Smooth muscle cell (in vitro differentiated cells): ENCODE results near the gene CCPG1. TPM values are rescaled to one million over a fixed set of nuclear protein-coding genes. Genes with fewer than 3 reads are reported as not detected.

ENCODE experiments used
- DNase-seq: peaks from one replicate; lab custom pipeline; 2025; ENCODE audit not compliant: unreplicated experiment; lab: John Stamatoyannopoulos, UW
- H2AFZ ChIP-seq: fragments of 200-600 bp; sonication (generic); 2 replicates; pipeline ENCODE4 v1.6.0; 2016; ENCODE audit warnings: antibody characterized with exemption, low read depth, mild to moderate bottlenecking
- H3F3A ChIP-seq: fragments of 200-600 bp; sonication (generic); 2 replicates; pipeline ENCODE4 v1.6.0; 2017; ENCODE audit warnings: antibody characterized with exemption, low read depth
- H3K27ac ChIP-seq: fragments of 200-600 bp; sonication (generic); 2 replicates; pipeline ENCODE4 v1.5.1; 2016; ENCODE audit warnings: low read depth, mild to moderate bottlenecking
- H3K27me3 ChIP-seq: fragments of 200-600 bp; sonication (generic); 2 replicates; pipeline ENCODE4 v1.6.1; 2016; ENCODE audit warnings: low read depth, mild to moderate bottlenecking
- H3K36me3 ChIP-seq: fragments of 200-600 bp; sonication (generic); 2 replicates; pipeline ENCODE4 v1.5.1; 2016; ENCODE audit warnings: low read depth
- H3K4me1 ChIP-seq: fragments of 200-600 bp; sonication (generic); 2 replicates; pipeline ENCODE4 v1.5.1; 2016; ENCODE audit warnings: low read depth
- H3K4me2 ChIP-seq: fragments of 200-600 bp; sonication (generic); 2 replicates; pipeline ENCODE4 v1.6.0; 2016; ENCODE audit warnings: mild to moderate bottlenecking
- H3K4me3 ChIP-seq: fragments of 200-600 bp; sonication (generic); 2 replicates; pipeline ENCODE4 v1.5.1; 2016; ENCODE audit warnings: mild to moderate bottlenecking
- H3K79me2 ChIP-seq: fragments of 200-600 bp; sonication (generic); 2 replicates; pipeline ENCODE4 v1.6.0; 2016; ENCODE audit warnings: low read depth, mild to moderate bottlenecking
- H3K9ac ChIP-seq: fragments of 200-600 bp; sonication (generic); 2 replicates; pipeline ENCODE4 v1.6.0; 2016; ENCODE audit warnings: low read depth
- H3K9me3 ChIP-seq: fragments of 200-600 bp; sonication (generic); replicated peaks from 2 replicates; pipeline ENCODE4 v1.5.1; 2016; ENCODE audit warnings: low read depth
- H4K20me1 ChIP-seq: fragments of 200-600 bp; sonication (generic); 2 replicates; pipeline ENCODE4 v1.6.0; 2016; ENCODE audit warnings: low read depth
- CTCF ChIP-seq: fragments of 200-600 bp; sonication (generic); IDR thresholded peaks from 2 replicates; pipeline ENCODE4 v1.5.1; 2017; ENCODE audit warnings: borderline replicate concordance, mild to moderate bottlenecking, antibody characterized with exemption; ENCODE audit not compliant: insufficient read depth, poor library complexity, severe bottlenecking
- WGBS: methylation state at CpG from one replicate; pipeline ENCODE4 v1.1.7; 2016; ENCODE audit warnings: low lambda C conversion rate; 5-methylcytosine and 5-hydroxymethylcytosine counted together
- polyA plus RNA-seq: library from polyadenylated mRNA; unstranded; fragments of >200 nt; fragmentation: Nextera tagmentation; extraction: Ambion mirVana; gene quantifications from 2 replicates; pipeline ENCODE4 v1.2.1, GENCODE V29; 2016
- total RNA-seq: library from RNA; depleted of rRNA; stranded (reverse); fragments of >200 nt; gene quantifications from 2 replicates; pipeline ENCODE4 v1.2.3, GENCODE V29; 2014

The CCPG1 gene
- total and polyA plus RNA-seq, 2 experiments from 2014 or later, result 24.9 to 39.1 TPM

GRCh38 chr15:55358471-55358870, 49.7 kb downstream of the CCPG1 start:
- Histone ChIP-seq H3K4me3 (no peak overlapping the region), H3K9me3 (no peaks in the 10 kb centered on the region), H3K4me2 (no peak overlapping the region), H3K27ac (no peak overlapping the region), H2AFZ (no peak overlapping the region), H3K27me3 (no peaks in the 10 kb centered on the region), H3K36me3 (peaks cover 7% of the 10 kb centered on the region), H3K9ac (no peak overlapping the region), H3K79me2 (no peaks in the 10 kb centered on the region), H3F3A (no peaks in the 10 kb centered on the region), H3K4me1 (no peaks in the 10 kb centered on the region), H4K20me1 (no peaks in the 10 kb centered on the region)
- TF ChIP-seq CTCF, result no peak
- no peak for DNase-seq

- no peak for TF ChIP-seq CTCF
- Histone ChIP-seq H3K9ac (no peak overlapping the region), H3K4me2 (no peak overlapping the region), H3F3A (no peaks in the 10 kb centered on the region), H3K36me3 (peaks cover 7% of the 10 kb centered on the region), H3K27me3 (no peaks in the 10 kb centered on the region), H3K4me1 (no peaks in the 10 kb centered on the region), H2AFZ (no peak overlapping the region), H3K79me2 (no peaks in the 10 kb centered on the region), H4K20me1 (no peaks in the 10 kb centered on the region), H3K4me3 (no peak overlapping the region), H3K9me3 (no peaks in the 10 kb centered on the region), H3K27ac (no peak overlapping the region)
- no peak for DNase-seq
- 100% methylated on average over 2 of the region's 2 CpGs for WGBS
These were observed 50.4 kb downstream of the CCPG1 start for GRCh38 chr15:55357774-55358173.

- H3K27me3 ChIP-seq, result no peaks in the 10 kb centered on the region
- no peak for TF ChIP-seq CTCF
- H3K9ac ChIP-seq, result no peak overlapping the region
- no peaks in the 10 kb centered on the region for H3F3A ChIP-seq
- H3K36me3 ChIP-seq, result peaks cover 7% of the 10 kb centered on the region
- no peaks in the 10 kb centered on the region for H3K79me2 ChIP-seq
- H3K4me3 ChIP-seq, result no peak overlapping the region
- H3K4me1 ChIP-seq, result no peaks in the 10 kb centered on the region
- 98% methylated on average over 5 of the region's 5 CpGs for WGBS
- H4K20me1 ChIP-seq, result no peaks in the 10 kb centered on the region
- no peak for DNase-seq
- no peak overlapping the region for H3K27ac ChIP-seq
- no peak overlapping the region for H2AFZ ChIP-seq
- no peak overlapping the region for H3K4me2 ChIP-seq
- no peaks in the 10 kb centered on the region for H3K9me3 ChIP-seq
These were observed 51.1 kb downstream of the CCPG1 start for GRCh38 chr15:55356985-55357585.

- Histone ChIP-seq H3K79me2 (no peaks in the 10 kb centered on the region), H3K4me2 (no peak overlapping the region), H3K9ac (no peak overlapping the region), H3K4me3 (no peak overlapping the region), H3K4me1 (no peaks in the 10 kb centered on the region), H3K27me3 (no peaks in the 10 kb centered on the region), H2AFZ (no peak overlapping the region), H3K9me3 (no peaks in the 10 kb centered on the region), H3K36me3 (peaks cover 7% of the 10 kb centered on the region), H3K27ac (no peak overlapping the region), H3F3A (no peaks in the 10 kb centered on the region), H4K20me1 (no peaks in the 10 kb centered on the region)
- no peak for TF ChIP-seq CTCF
- WGBS, result 75% methylated on average over 2 of the region's 2 CpGs
- no peak for DNase-seq
These were observed 55.1 kb downstream of the CCPG1 start for GRCh38 chr15:55353025-55353424.
